PC-3 (cell line): ENCODE measurements around the gene APOC1. TPM values are rescaled to one million over a fixed set of nuclear protein-coding genes. Genes with fewer than 3 reads are reported as not detected.

Experiments
- ATAC-seq: fragments of 200-7000 bp; cut with Tn5 transposase; 2 replicates; pipeline ENCODE4 v1.9.1; 2020; ENCODE audit warnings: mild to moderate bottlenecking, moderate library complexity
- BruUV-seq: library from RNA; stranded (reverse); fragments of 400-500 nt; replicated peaks from 2 replicates; lab custom pipeline; 2021; lab: Mats Ljungman, UMichigan
- CTCF ChIA-PET: fragments of 300-600 bp; sonication (Branson Sonifier 250); formaldehyde crosslinking; loops from one replicate; lab custom pipeline; 2022; ENCODE audit warnings: antibody characterized with exemption; lab: Charles Lee
- POLR2A ChIA-PET: fragments of 300-600 bp; sonication (Branson Sonifier 250); formaldehyde crosslinking; loops from one replicate; lab custom pipeline; 2022; ENCODE audit warnings: antibody characterized with exemption; ENCODE audit not compliant: unreplicated experiment; lab: Charles Lee
- DNase-seq: peaks from one replicate; pipeline ENCODE4 v3.0.0-alpha.2; 2015
- H2AFZ ChIP-seq: fragments of 300-600 bp; sonication (generic); 2 replicates; pipeline ENCODE4 v1.6.0; 2016; ENCODE audit warnings: antibody characterized with exemption, low read length
- H3F3A ChIP-seq: fragments of 300-600 bp; sonication (generic); one replicate; pipeline ENCODE4 v1.6.0; 2017; ENCODE audit warnings: antibody characterized with exemption, low read length, control low read depth, mild to moderate bottlenecking; ENCODE audit not compliant: unreplicated experiment
- H3K27ac ChIP-seq: fragments of 300-600 bp; sonication (generic); 2 replicates; pipeline ENCODE4 v1.5.1; 2016; ENCODE audit warnings: mild to moderate bottlenecking, low read length
- H3K27me3 ChIP-seq: fragments of 300-600 bp; sonication (generic); 2 replicates; pipeline ENCODE4 v1.6.1; 2016; ENCODE audit warnings: low read length, mixed read lengths
- H3K36me3 ChIP-seq: fragments of 300-600 bp; sonication (generic); 2 replicates; pipeline ENCODE4 v1.6.1; 2016; ENCODE audit warnings: low read depth, mixed run types, low read length, mixed read lengths
- H3K4me1 ChIP-seq: fragments of 300-600 bp; sonication (generic); 2 replicates; pipeline ENCODE4 v1.5.1; 2016; ENCODE audit warnings: low read length; ENCODE audit not compliant: insufficient read depth
- H3K4me2 ChIP-seq: fragments of 300-600 bp; sonication (generic); 2 replicates; pipeline ENCODE4 v1.6.0; 2016; ENCODE audit warnings: low read length
- H3K4me3 ChIP-seq: fragments of 300-600 bp; sonication (generic); 2 replicates; pipeline ENCODE4 v1.5.1; 2016; ENCODE audit warnings: mild to moderate bottlenecking, low read length, mixed read lengths
- H3K79me2 ChIP-seq: fragments of 300-600 bp; sonication (generic); 2 replicates; pipeline ENCODE4 v1.6.1; 2017; ENCODE audit warnings: low read length, mixed read lengths
- H3K9ac ChIP-seq: fragments of 300-600 bp; sonication (generic); 2 replicates; pipeline ENCODE4 v1.6.0; 2016; ENCODE audit warnings: mild to moderate bottlenecking, low read length
- H3K9me2 ChIP-seq: fragments of 300-600 bp; sonication (generic); replicated peaks from 2 replicates; pipeline ENCODE4 v1.6.1; 2016; ENCODE audit warnings: mixed run types, low read length, mixed read lengths
- H3K9me3 ChIP-seq: fragments of 300-600 bp; sonication (generic); 2 replicates; pipeline ENCODE4 v1.6.1; 2016; ENCODE audit warnings: low read length, mixed read lengths
- H4K20me1 ChIP-seq: fragments of 300-600 bp; sonication (generic); 2 replicates; pipeline ENCODE4 v1.6.1; 2016; ENCODE audit warnings: low read length, mixed read lengths
- CTCF ChIP-seq: fragments of 300-600 bp; sonication (generic); conservative IDR thresholded peaks from 2 replicates; pipeline ENCODE4 v1.5.1; 2017; ENCODE audit warnings: antibody characterized with exemption, low read depth, mild to moderate bottlenecking, low read length
- EZH2 ChIP-seq: fragments of 300-600 bp; sonication (generic); IDR thresholded peaks from one replicate; pipeline ENCODE4 v1.6.1; 2017; ENCODE audit warnings: antibody characterized with exemption, mild to moderate bottlenecking, low read length; ENCODE audit not compliant: unreplicated experiment
- EZH2phosphoT487 ChIP-seq: fragments of 300-600 bp; sonication (generic); IDR thresholded peaks from 2 replicates; pipeline ENCODE4 v1.6.1; 2018; ENCODE audit warnings: mild to moderate bottlenecking, antibody characterized with exemption, low read length, borderline replicate concordance
- intact Hi-C: fragments of 100-400 bp; cut with micrococcal nuclease; formaldehyde crosslinking; loops from 2 replicates; pipeline ENCODE4 v1.9.0; 2023
- total RNA-seq: library from RNA; depleted of rRNA; stranded (reverse); fragments of >200 nt; gene quantifications from 2 replicates; pipeline ENCODE4 v1.2.3, GENCODE V29; 2014

APOC1 gene
- total RNA-seq, 1 experiment from 2014 or later, result 3.3 TPM

GRCh38 chr19:44876930-44877535 is 37.4 kb upstream of the APOC1 start:
- Histone ChIP-seq H2AFZ (no peak overlapping the region), H3K79me2 (no peaks in the 10 kb centered on the region), H3K27ac (no peak overlapping the region), H4K20me1 (no peaks in the 10 kb centered on the region), H3K4me2 (no peak overlapping the region), H3K36me3 (peaks cover 7% of the 10 kb centered on the region), H3K4me1 (peaks cover 14% of the 10 kb centered on the region), H3K4me3 (no peak overlapping the region), H3K27me3 (no peaks in the 10 kb centered on the region), H3K9me2 (no peaks in the 10 kb centered on the region), H3K9me3 (no peaks in the 10 kb centered on the region), H3K9ac (no peak overlapping the region), H3F3A (no peaks in the 10 kb centered on the region)
- ChIA-PET CTCF (no interaction called here), POLR2A (no interaction called here)
- DNase-seq, result no peak
- no peak for ATAC-seq
- intact Hi-C loops, result no loop called here
- no peak for TF ChIP-seq EZH2phosphoT487
- no peak for TF ChIP-seq EZH2
- TF ChIP-seq CTCF, result no peak
- no TSS peak for BruUV-seq

- BruUV-seq, result TSS peak; percentile 26
- CTCF ChIA-PET, result no interaction called here
- no peak for ATAC-seq
Observed at GRCh38 chr19:44878120-44878865, 36.1 kb upstream of the APOC1 start.

More at GRCh38 chr19:44878120-44878865, 36.1 kb upstream of the APOC1 start:
- DNase-seq, result no peak
- POLR2A ChIA-PET, result no interaction called here
- H3K4me1 ChIP-seq, result peaks cover 14% of the 10 kb centered on the region
- intact Hi-C loops, result no loop called here
- no peaks in the 10 kb centered on the region for H3F3A ChIP-seq
- H3K4me2 ChIP-seq, result no peak overlapping the region
- TF ChIP-seq EZH2phosphoT487, result no peak
- no peak for TF ChIP-seq EZH2
- no peak for TF ChIP-seq CTCF
- H3K4me3 ChIP-seq, result no peak overlapping the region
- H2AFZ ChIP-seq, result no peak overlapping the region
- no peaks in the 10 kb centered on the region for H3K9me3 ChIP-seq
- H3K79me2 ChIP-seq, result no peaks in the 10 kb centered on the region
- peaks cover 2% of the 10 kb centered on the region for H3K36me3 ChIP-seq
- H4K20me1 ChIP-seq, result no peaks in the 10 kb centered on the region
- H3K27me3 ChIP-seq, result no peaks in the 10 kb centered on the region
- H3K9me2 ChIP-seq, result no peaks in the 10 kb centered on the region
- H3K27ac ChIP-seq, result no peak overlapping the region
- no peak overlapping the region for H3K9ac ChIP-seq
